Measurements from ENCODE around the gene PKLR. TPM values are rescaled to one million over a fixed set of nuclear protein-coding genes. Genes with fewer than 3 reads are reported as not detected.
"Not testable (repeated sequence)": the region's sequence is repeated elsewhere in the genome, so short reads cannot be mapped to it uniquely, and the experiment has no call there.

PKLR gene
- 0.70 TPM for polyA plus RNA-seq (2013, experiment 1 of 2)
- polyA plus RNA-seq (2013, experiment 2 of 2): 1.1 TPM

GRCh38 chr1:155301342-155301841 is at the start of gene PKLR:
Gene PKLR, minus strand, starts transcription at chr1:155301438. Its CDS starts 43 bp downstream, at chr1:155301395.
- Histone ChIP-seq H3K27ac (ENCODE audit: low read depth, low read length) (no peak within 1 kb of the TSS), H3K4me3 (ENCODE audit: low read length) (no peak within 1 kb of the TSS), H3K9me3 (ENCODE audit: insufficient read depth, low read depth, low read length) (no peaks in the 10 kb centered on the region), H3K9ac (ENCODE audit: low read depth, low read length) (no peak within 1 kb of the TSS), H3K27me3 (ENCODE audit: insufficient read depth, low read length) (0 out of 2 replicates have a peak, but pooled peaks cover 3% of the 10 kb centered on the region), H3K4me1 (ENCODE audit: insufficient read depth, low read length) (no peaks in the 10 kb centered on the region), H3K36me3 (ENCODE audit: insufficient read depth, low read length) (no peaks in the 10 kb centered on the region)
- 93% methylated on average over 5 of the region's 5 CpGs for WGBS

GRCh38 chr1:155342842-155343241 is 41.6 kb upstream of the PKLR start:
- no peaks in the 10 kb centered on the region for H3K4me1 ChIP-seq (ENCODE audit: insufficient read depth, low read length)
- no peak overlapping the region for H3K9ac ChIP-seq (ENCODE audit: low read depth, low read length)
- H3K4me3 ChIP-seq (ENCODE audit: low read length): no peak overlapping the region
- WGBS: 94% methylated on average over 3 of the region's 3 CpGs
- H3K9me3 ChIP-seq (ENCODE audit: insufficient read depth, low read depth, low read length): no peaks in the 10 kb centered on the region
- H3K27me3 ChIP-seq (ENCODE audit: insufficient read depth, low read length): no peaks in the 10 kb centered on the region
- H3K36me3 ChIP-seq (ENCODE audit: insufficient read depth, low read length): peaks cover 85% of the 10 kb centered on the region
- H3K27ac ChIP-seq (ENCODE audit: low read depth, low read length): no peak overlapping the region

- H3K27ac ChIP-seq (ENCODE audit: low read depth, low read length): no peak overlapping the region
- no peak overlapping the region for H3K9ac ChIP-seq (ENCODE audit: low read depth, low read length)
- H3K4me1 ChIP-seq (ENCODE audit: insufficient read depth, low read length): no peaks in the 10 kb centered on the region
- 98% methylated on average over 8 of the region's 8 CpGs for WGBS
- no peaks in the 10 kb centered on the region for H3K9me3 ChIP-seq (ENCODE audit: insufficient read depth, low read depth, low read length)
- peaks cover 95% of the 10 kb centered on the region for H3K36me3 ChIP-seq (ENCODE audit: insufficient read depth, low read length)
- no peaks in the 10 kb centered on the region for H3K27me3 ChIP-seq (ENCODE audit: insufficient read depth, low read length)
- H3K4me3 ChIP-seq (ENCODE audit: low read length): no peak overlapping the region
Measured at GRCh38 chr1:155339515-155340097, 38.4 kb upstream of the PKLR start.

GRCh38 chr1:155334962-155335361 is 33.7 kb upstream of the PKLR start:
- no peaks in the 10 kb centered on the region for H3K27me3 ChIP-seq (ENCODE audit: insufficient read depth, low read length)
- H3K4me3 ChIP-seq (ENCODE audit: low read length): no peak overlapping the region
- H3K4me1 ChIP-seq (ENCODE audit: insufficient read depth, low read length): no peaks in the 10 kb centered on the region
- 95% methylated on average over 1 of the region's 1 CpG for WGBS
- H3K27ac ChIP-seq (ENCODE audit: low read depth, low read length): no peak overlapping the region
- H3K36me3 ChIP-seq (ENCODE audit: insufficient read depth, low read length): peaks cover 73% of the 10 kb centered on the region
- H3K9me3 ChIP-seq (ENCODE audit: insufficient read depth, low read depth, low read length): no peaks in the 10 kb centered on the region
- no peak overlapping the region for H3K9ac ChIP-seq (ENCODE audit: low read depth, low read length)

DNA sequence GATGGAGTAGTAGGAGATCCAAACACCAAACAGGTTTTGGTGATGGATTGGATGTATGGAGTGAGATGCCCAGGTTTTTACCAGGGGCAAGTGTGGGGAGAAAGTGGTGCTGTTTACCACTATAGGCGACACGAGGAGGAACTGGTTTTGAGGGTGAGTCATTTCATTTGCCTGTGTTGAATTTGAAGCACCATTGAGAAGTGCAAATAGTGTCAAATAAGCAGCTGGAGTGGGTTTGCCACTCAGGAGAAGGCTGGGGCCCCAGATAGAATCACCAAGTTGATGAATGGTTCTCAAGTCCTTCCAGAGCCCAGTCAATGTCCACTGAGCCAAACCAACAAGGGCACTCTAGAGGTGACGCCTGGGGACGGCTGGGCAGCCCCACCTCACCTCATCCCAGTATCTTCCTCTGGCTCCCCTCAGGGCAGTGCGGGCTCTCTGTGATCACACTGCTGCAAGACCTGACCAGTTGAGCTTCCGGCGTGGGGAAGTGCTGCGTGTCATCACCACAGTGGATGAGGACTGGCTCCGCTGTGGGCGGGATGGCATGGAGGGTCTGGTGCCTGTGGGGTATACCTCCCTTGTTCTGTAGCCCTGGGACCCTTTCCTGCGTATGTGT is 28.9 kb upstream of the PKLR start:
- no peak overlapping the region for H3K27ac ChIP-seq (ENCODE audit: low read depth, low read length)
- peaks cover 61% of the 10 kb centered on the region for H3K36me3 ChIP-seq (ENCODE audit: insufficient read depth, low read length)
- H3K9ac ChIP-seq (ENCODE audit: low read depth, low read length): no peak overlapping the region
- H3K4me3 ChIP-seq (ENCODE audit: low read length): no peak overlapping the region
- no peaks in the 10 kb centered on the region for H3K4me1 ChIP-seq (ENCODE audit: insufficient read depth, low read length)
- no peaks in the 10 kb centered on the region for H3K27me3 ChIP-seq (ENCODE audit: insufficient read depth, low read length)
- 95% methylated on average over 11 of the region's 11 CpGs for WGBS
- H3K9me3 ChIP-seq (ENCODE audit: insufficient read depth, low read depth, low read length): no peaks in the 10 kb centered on the region

DNA sequence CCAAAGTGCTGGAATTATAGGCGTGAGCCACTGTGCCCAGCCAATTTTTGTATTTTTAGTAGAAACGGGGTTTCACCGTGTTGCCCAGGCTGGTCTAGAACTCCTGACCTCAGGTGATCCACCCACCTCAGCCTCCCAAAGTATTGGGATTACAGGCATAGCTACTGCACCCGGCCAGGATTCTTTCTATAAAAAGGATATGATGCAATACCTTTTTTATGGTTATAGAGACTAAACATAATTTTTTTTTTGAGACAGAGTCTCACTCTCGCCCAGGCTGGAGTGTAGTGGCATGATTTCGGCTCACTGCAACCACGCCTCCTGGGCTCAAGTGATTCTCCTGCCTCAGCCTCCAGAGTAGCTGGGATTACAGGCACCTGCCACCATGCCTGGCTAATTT is 27.6 kb upstream of the PKLR start:
- not testable (repeated sequence) for H3K9me3 ChIP-seq (ENCODE audit: insufficient read depth, low read depth, low read length); H3K27me3 ChIP-seq (ENCODE audit: insufficient read depth, low read length); H3K4me3 ChIP-seq (ENCODE audit: low read length); H3K9ac ChIP-seq (ENCODE audit: low read depth, low read length); H3K27ac ChIP-seq (ENCODE audit: low read depth, low read length); H3K4me1 ChIP-seq (ENCODE audit: insufficient read depth, low read length)
- peaks cover 55% of the 10 kb centered on the region for H3K36me3 ChIP-seq (ENCODE audit: insufficient read depth, low read length)
- 98% methylated on average over 7 of the region's 7 CpGs for WGBS

DNA sequence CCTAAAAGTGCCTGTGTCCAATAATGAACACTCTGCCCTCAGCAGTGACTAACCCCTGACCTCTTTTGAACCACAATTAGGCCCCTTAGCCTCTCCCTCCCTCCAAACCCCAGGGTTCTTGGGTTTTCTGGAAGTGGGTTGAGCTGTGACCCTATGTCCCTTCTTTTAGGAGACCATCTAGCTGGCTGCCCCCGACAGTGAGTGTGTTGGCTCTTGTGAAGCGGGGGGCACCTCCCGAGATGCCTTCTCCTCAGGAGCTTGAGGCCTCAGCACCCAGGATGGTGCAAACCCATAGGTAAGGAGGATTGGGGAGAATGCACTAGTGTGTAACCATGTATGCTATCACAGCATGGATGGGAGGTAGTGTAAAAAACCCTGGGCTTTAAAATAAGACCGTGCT is 26.7 kb upstream of the PKLR start:
- Histone ChIP-seq H3K9ac (ENCODE audit: low read depth, low read length) (no peak overlapping the region), H3K36me3 (ENCODE audit: insufficient read depth, low read length) (peaks cover 52% of the 10 kb centered on the region), H3K27ac (ENCODE audit: low read depth, low read length) (no peak overlapping the region), H3K9me3 (ENCODE audit: insufficient read depth, low read depth, low read length) (no peaks in the 10 kb centered on the region), H3K4me3 (ENCODE audit: low read length) (no peak overlapping the region), H3K27me3 (ENCODE audit: insufficient read depth, low read length) (no peaks in the 10 kb centered on the region), H3K4me1 (ENCODE audit: insufficient read depth, low read length) (no peaks in the 10 kb centered on the region)
- WGBS: 96% methylated on average over 4 of the region's 4 CpGs

DNA sequence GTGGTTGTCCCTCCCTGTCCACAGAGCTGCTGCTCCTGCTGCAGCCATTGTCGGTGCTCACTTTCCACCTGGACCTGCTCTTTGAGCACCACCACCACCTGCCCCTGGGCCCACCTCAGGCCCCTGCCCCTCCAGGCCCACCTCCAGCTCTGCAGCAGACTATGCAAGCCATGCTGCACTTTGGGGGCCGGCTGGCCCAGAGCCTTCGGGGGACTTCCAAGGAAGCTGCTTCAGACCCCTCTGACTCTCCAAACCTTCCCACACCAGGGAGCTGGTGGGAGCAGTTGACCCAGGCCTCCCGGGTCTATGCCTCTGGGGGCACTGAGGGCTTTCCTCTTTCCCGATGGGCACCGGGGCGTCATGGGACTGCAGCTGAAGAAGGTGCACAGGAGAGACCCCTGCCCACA is 25.4 kb upstream of the PKLR start:
- H3K27me3 ChIP-seq (ENCODE audit: insufficient read depth, low read length): peaks cover 5% of the 10 kb centered on the region; the same call in 1 of the 2 replicates
- H3K27ac ChIP-seq (ENCODE audit: low read depth, low read length): no peak overlapping the region
- peaks cover 52% of the 10 kb centered on the region for H3K36me3 ChIP-seq (ENCODE audit: insufficient read depth, low read length)
- H3K4me1 ChIP-seq (ENCODE audit: insufficient read depth, low read length): peaks cover 9% of the 10 kb centered on the region; the same call in 1 of the 2 replicates
- WGBS: 95% methylated on average over 7 of the region's 7 CpGs
- H3K4me3 ChIP-seq (ENCODE audit: low read length): no peak overlapping the region
- no peak overlapping the region for H3K9ac ChIP-seq (ENCODE audit: low read depth, low read length)
- H3K9me3 ChIP-seq (ENCODE audit: insufficient read depth, low read depth, low read length): no peaks in the 10 kb centered on the region

- Histone ChIP-seq H3K27ac (ENCODE audit: low read depth, low read length) (no peak overlapping the region), H3K4me1 (ENCODE audit: insufficient read depth, low read length) (peaks cover 11% of the 10 kb centered on the region; the same call in 1 of the 2 replicates), H3K9ac (ENCODE audit: low read depth, low read length) (no peak overlapping the region), H3K9me3 (ENCODE audit: insufficient read depth, low read depth, low read length) (no peaks in the 10 kb centered on the region), H3K36me3 (ENCODE audit: insufficient read depth, low read length) (peaks cover 47% of the 10 kb centered on the region), H3K4me3 (ENCODE audit: low read length) (peak overlapping the region; percentile 90; the same call in 1 of the 2 replicates), H3K27me3 (ENCODE audit: insufficient read depth, low read length) (peaks cover 10% of the 10 kb centered on the region; the same call in 1 of the 2 replicates)
- 88% methylated on average over 6 of the region's 6 CpGs for WGBS
Measured at GRCh38 chr1:155326020-155326526, 24.8 kb upstream of the PKLR start.

- Histone ChIP-seq H3K9ac (ENCODE audit: low read depth, low read length) (peak overlapping the region; percentile 71), H3K27me3 (ENCODE audit: insufficient read depth, low read length) (peaks cover 10% of the 10 kb centered on the region; the same call in 1 of the 2 replicates), H3K9me3 (ENCODE audit: insufficient read depth, low read depth, low read length) (no peaks in the 10 kb centered on the region), H3K27ac (ENCODE audit: low read depth, low read length) (no peak overlapping the region; the same call in 1 of the 2 replicates), H3K4me1 (ENCODE audit: insufficient read depth, low read length) (peaks cover 11% of the 10 kb centered on the region; the same call in 1 of the 2 replicates), H3K4me3 (ENCODE audit: low read length) (peak overlapping the region; percentile 90), H3K36me3 (ENCODE audit: insufficient read depth, low read length) (peaks cover 42% of the 10 kb centered on the region)
- 63% methylated on average over 6 of the region's 6 CpGs for WGBS
Measured at GRCh38 chr1:155325603-155325893, 24.3 kb upstream of the PKLR start.

All from HUES64 (cell line).